ENCODE data around the gene MDM1.

Gene MDM1

DNA sequence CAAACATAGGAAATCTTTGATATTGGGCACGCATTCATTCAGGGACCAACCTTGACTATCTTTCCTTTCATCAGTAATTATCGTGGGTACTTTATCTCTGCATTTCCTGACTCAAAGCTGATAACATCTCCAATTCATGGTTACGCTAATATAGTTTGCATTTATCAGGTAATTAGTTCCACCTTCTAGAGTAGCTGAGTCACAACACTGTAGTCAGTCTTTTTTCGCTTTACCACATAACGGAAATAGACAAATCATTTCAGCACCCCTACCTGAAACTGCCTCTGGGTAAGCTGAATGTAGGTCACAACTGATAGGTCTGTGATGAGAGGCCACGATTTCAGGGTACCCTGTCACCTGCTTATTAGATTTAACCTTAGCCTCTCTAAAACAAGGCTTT, 42.0 kb downstream of the MDM1 start:
- no peak for TF ChIP-seq ELF4 (IDR thresholded peaks at IDR 0.05)
- no peak for TF ChIP-seq FOXK2 (IDR thresholded peaks at IDR 0.05)
- TF ChIP-seq SUZ12 (IDR thresholded peaks at IDR 0.05): no peak
- no peak for TF ChIP-seq FOXA1 (IDR thresholded peaks at IDR 0.05)
- no peak for TF ChIP-seq BHLHE40 (IDR thresholded peaks at IDR 0.05; ENCODE audit: borderline replicate concordance)
- TF ChIP-seq SP1 (IDR thresholded peaks at IDR 0.05): no peak
- TF ChIP-seq, protein P1, sequence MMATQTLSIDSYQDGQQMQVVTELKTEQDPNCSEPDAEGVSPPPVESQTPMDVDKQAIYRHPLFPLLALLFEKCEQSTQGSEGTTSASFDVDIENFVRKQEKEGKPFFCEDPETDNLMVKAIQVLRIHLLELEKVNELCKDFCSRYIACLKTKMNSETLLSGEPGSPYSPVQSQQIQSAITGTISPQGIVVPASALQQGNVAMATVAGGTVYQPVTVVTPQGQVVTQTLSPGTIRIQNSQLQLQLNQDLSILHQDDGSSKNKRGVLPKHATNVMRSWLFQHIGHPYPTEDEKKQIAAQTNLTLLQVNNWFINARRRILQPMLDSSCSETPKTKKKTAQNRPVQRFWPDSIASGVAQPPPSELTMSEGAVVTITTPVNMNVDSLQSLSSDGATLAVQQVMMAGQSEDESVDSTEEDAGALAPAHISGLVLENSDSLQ (IDR thresholded peaks at IDR 0.05): no peak
- no peak for TF ChIP-seq FOXM1 (IDR thresholded peaks at IDR 0.05; ENCODE audit: borderline replicate concordance)
- TF ChIP-seq HDGF (IDR thresholded peaks at IDR 0.05; ENCODE audit: borderline replicate concordance): no peak
- no peak for TF ChIP-seq CTBP1 (IDR thresholded peaks at IDR 0.05; ENCODE audit: borderline replicate concordance)
- no peak for TF ChIP-seq L3MBTL2 (conservative IDR thresholded peaks at IDR 0.05)
- no peak for TF ChIP-seq ARNT (IDR thresholded peaks at IDR 0.05)
- no peak for TF ChIP-seq TARDBP (IDR thresholded peaks at IDR 0.05)
- TF ChIP-seq NFRKB (IDR thresholded peaks at IDR 0.05): no peak
- no peak for TF ChIP-seq ZNF384 (IDR thresholded peaks at IDR 0.05)
- TF ChIP-seq LEF1 (IDR thresholded peaks at IDR 0.05; ENCODE audit: borderline replicate concordance): no peak
- DNase-seq (ENCODE audit: extremely low spot score): no peak
- POLR2A ChIA-PET: interaction anchor here (1.5 kb wide), 1 partner anchor 45 kb away, joined by 3 read pairs; no protein-coding TSS in a partner anchor
- CTCF ChIA-PET: no interaction called here

DNA sequence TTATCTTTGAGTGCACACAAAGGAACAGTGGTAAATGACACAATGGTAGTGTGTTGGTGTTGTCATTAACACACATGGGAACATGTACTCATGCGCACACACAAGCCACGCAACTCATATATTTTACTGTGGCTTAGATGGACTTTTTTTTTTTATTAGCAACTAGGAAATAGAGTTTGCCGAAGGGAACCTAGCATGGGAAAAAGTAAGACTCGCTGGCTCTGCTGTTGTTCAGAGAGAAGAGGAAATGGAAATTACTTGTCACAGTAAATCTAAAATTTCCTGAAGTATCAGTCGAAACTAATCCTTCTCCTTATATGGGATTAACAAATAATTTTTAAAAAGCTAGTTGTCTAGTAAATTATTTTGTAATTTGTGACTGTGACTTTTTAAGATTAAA, 45.1 kb downstream of the MDM1 start:
- ChIA-PET POLR2A (no interaction called here), CTCF (no interaction called here)
- TF ChIP-seq FOXK2 (IDR thresholded peaks at IDR 0.05) (no peak), L3MBTL2 (conservative IDR thresholded peaks at IDR 0.05) (no peak), ARNT (IDR thresholded peaks at IDR 0.05) (no peak), BHLHE40 (IDR thresholded peaks at IDR 0.05; ENCODE audit: borderline replicate concordance) (no peak), ELF4 (IDR thresholded peaks at IDR 0.05) (no peak), NFRKB (IDR thresholded peaks at IDR 0.05) (no peak), CTBP1 (IDR thresholded peaks at IDR 0.05; ENCODE audit: borderline replicate concordance) (no peak), FOXA1 (IDR thresholded peaks at IDR 0.05) (no peak), TARDBP (IDR thresholded peaks at IDR 0.05) (no peak), LEF1 (IDR thresholded peaks at IDR 0.05; ENCODE audit: borderline replicate concordance) (no peak), SP1 (IDR thresholded peaks at IDR 0.05) (no peak), SUZ12 (IDR thresholded peaks at IDR 0.05) (no peak), FOXM1 (IDR thresholded peaks at IDR 0.05; ENCODE audit: borderline replicate concordance) (no peak), ZNF384 (IDR thresholded peaks at IDR 0.05) (no peak), HDGF (IDR thresholded peaks at IDR 0.05; ENCODE audit: borderline replicate concordance) (no peak)
- TF ChIP-seq, protein P1 (IDR thresholded peaks at IDR 0.05): no peak
- DNase-seq (ENCODE audit: extremely low spot score): no peak

DNA sequence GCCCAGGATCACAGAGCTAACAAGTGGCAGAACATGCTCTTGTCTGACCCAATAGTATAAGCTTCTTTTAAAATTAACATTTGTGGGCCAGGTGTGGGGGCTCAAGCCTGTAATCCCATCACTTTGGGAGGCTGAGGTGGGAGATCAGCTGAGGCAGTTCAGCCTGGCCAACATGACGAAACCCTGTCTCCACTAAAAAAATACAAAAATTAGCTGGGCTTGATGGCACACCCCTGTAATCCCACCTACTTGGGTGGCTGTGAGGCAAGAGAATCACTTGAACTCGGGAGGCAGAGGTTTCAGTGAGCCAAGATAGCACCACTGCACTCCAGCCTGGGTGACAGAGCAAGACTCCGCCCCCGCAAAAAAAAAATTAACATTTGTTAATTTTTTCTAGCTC, 45.8 kb downstream of the MDM1 start:
- CTCF ChIA-PET: no interaction called here
- POLR2A ChIA-PET: no interaction called here
- DNase-seq (ENCODE audit: extremely low spot score): no peak
- TF ChIP-seq SUZ12 (IDR thresholded peaks at IDR 0.05) (no peak), L3MBTL2 (conservative IDR thresholded peaks at IDR 0.05) (no peak), LEF1 (IDR thresholded peaks at IDR 0.05; ENCODE audit: borderline replicate concordance) (no peak), ARNT (IDR thresholded peaks at IDR 0.05) (no peak), BHLHE40 (IDR thresholded peaks at IDR 0.05; ENCODE audit: borderline replicate concordance) (no peak), ELF4 (IDR thresholded peaks at IDR 0.05) (no peak)

DNA sequence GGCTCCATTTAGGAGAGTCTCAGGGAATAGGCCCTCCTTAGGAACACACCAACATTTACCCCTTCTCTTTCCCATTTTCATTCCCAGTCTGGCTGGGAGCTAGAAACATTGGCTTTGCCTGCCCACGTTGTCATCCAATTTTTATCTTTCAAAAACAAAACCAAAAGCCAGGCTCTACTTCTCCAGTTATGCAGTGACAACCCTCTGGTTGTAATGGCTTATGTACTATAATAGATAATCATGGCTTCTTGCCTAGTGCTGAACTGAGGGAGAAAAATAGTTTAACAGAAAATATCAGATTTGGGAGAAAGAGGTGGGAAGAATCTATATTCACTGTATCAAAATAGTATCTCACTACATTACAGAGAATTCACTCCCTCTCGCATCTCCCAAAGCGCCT, 46.6 kb downstream of the MDM1 start:
- ChIA-PET CTCF (no interaction called here), POLR2A (no interaction called here)
- no peak for TF ChIP-seq NFRKB (IDR thresholded peaks at IDR 0.05)
- TF ChIP-seq, protein P1 (IDR thresholded peaks at IDR 0.05): no peak
- TF ChIP-seq SUZ12 (IDR thresholded peaks at IDR 0.05): no peak
- TF ChIP-seq SP1 (IDR thresholded peaks at IDR 0.05): no peak
- TF ChIP-seq ELF4 (IDR thresholded peaks at IDR 0.05): no peak
- no peak for TF ChIP-seq ZNF384 (IDR thresholded peaks at IDR 0.05)
- TF ChIP-seq TARDBP (IDR thresholded peaks at IDR 0.05): no peak
- TF ChIP-seq HDGF (IDR thresholded peaks at IDR 0.05; ENCODE audit: borderline replicate concordance): no peak
- no peak for TF ChIP-seq BHLHE40 (IDR thresholded peaks at IDR 0.05; ENCODE audit: borderline replicate concordance)
- TF ChIP-seq ARNT (IDR thresholded peaks at IDR 0.05): no peak
- TF ChIP-seq FOXM1 (IDR thresholded peaks at IDR 0.05; ENCODE audit: borderline replicate concordance): no peak
- no peak for TF ChIP-seq FOXA1 (IDR thresholded peaks at IDR 0.05)
- no peak for DNase-seq (ENCODE audit: extremely low spot score)

DNA sequence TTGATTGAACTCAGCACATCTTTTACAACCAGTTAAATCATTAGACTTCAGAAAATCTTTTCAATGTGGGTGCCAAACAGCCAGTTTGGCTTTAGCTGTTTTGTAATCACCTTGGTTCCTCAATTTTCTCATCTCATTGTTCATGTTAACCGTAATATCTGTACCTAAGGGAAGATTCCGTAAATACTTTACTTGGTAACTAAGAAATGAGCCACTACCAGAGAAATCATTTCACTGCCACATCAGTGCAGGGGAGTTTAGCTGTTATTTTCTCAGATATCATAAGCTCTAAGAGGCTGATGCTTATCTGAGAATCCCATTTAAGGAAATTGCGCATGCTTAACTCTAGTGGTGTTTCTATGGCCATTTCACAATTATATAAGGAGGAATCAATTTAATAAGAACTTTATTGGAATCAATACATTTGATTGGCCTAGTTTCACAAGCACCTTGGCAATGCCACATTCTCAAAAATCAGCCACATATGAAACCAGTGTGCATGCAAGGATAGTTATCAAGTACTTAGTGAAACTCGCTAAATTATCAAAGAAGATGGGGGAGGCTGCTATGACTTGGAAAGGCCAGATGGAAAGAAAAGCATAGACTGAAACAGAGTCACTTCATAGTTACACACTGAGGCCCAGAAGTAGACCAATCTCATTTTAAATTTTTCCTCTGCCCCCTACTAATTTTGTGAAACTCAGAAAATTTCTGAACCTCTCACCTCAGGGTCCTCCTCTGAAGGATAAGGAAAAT, 50.7 kb downstream of the MDM1 start:
- no peak for TF ChIP-seq TARDBP (IDR thresholded peaks at IDR 0.05)
- TF ChIP-seq CTBP1 (IDR thresholded peaks at IDR 0.05; ENCODE audit: borderline replicate concordance): no peak
- no peak for TF ChIP-seq FOXK2 (IDR thresholded peaks at IDR 0.05)
- TF ChIP-seq ZNF384 (IDR thresholded peaks at IDR 0.05): no peak
- TF ChIP-seq, protein P1 (IDR thresholded peaks at IDR 0.05): no peak
- ChIA-PET POLR2A (no interaction called here), CTCF (no interaction called here)
- no peak for DNase-seq (ENCODE audit: extremely low spot score)

DNA sequence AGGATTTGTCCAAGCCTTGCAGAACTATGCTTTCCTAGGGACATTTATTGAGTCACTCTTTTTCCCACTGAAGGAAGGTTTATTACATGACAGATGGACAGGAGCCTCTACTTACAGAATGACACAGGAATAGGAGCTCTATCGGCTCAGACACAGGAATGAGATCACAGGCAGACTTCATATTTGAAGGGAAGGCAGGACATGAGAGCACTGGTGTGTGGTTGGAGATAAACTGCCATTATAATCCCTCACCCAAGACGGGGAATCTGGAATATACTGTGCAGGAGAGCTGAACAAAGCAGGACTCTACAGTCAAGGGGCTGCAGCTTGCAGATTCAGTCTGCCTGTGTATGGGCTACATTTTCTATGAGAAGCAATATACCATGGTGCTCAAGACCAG, 51.9 kb downstream of the MDM1 start:
- POLR2A ChIA-PET: no interaction called here
- CTCF ChIA-PET: no interaction called here
- no peak for TF ChIP-seq ARNT (IDR thresholded peaks at IDR 0.05)
- TF ChIP-seq ZNF384 (IDR thresholded peaks at IDR 0.05): no peak
- no peak for TF ChIP-seq FOXA1 (IDR thresholded peaks at IDR 0.05)
- TF ChIP-seq BHLHE40 (IDR thresholded peaks at IDR 0.05; ENCODE audit: borderline replicate concordance): no peak
- TF ChIP-seq, protein P1 (IDR thresholded peaks at IDR 0.05): no peak
- TF ChIP-seq L3MBTL2 (conservative IDR thresholded peaks at IDR 0.05): no peak
- no peak for TF ChIP-seq LEF1 (IDR thresholded peaks at IDR 0.05; ENCODE audit: borderline replicate concordance)
- no peak for TF ChIP-seq FOXK2 (IDR thresholded peaks at IDR 0.05)
- TF ChIP-seq HDGF (IDR thresholded peaks at IDR 0.05; ENCODE audit: borderline replicate concordance): no peak
- no peak for TF ChIP-seq CTBP1 (IDR thresholded peaks at IDR 0.05; ENCODE audit: borderline replicate concordance)
- no peak for TF ChIP-seq NFRKB (IDR thresholded peaks at IDR 0.05)
- no peak for TF ChIP-seq ELF4 (IDR thresholded peaks at IDR 0.05)
- no peak for TF ChIP-seq TARDBP (IDR thresholded peaks at IDR 0.05)
- TF ChIP-seq SP1 (IDR thresholded peaks at IDR 0.05): no peak
- TF ChIP-seq FOXM1 (IDR thresholded peaks at IDR 0.05; ENCODE audit: borderline replicate concordance): no peak
- TF ChIP-seq SUZ12 (IDR thresholded peaks at IDR 0.05): no peak
- no peak for DNase-seq (ENCODE audit: extremely low spot score)

Measured in HEK293T (cell line).